ENCODE results near the gene ACAT1.
"Not testable (repeated sequence)": the region's sequence is repeated elsewhere in the genome, so short reads cannot be mapped to it uniquely, and the experiment has no call there.

- TF ChIP-seq CTCF (IDR thresholded peaks at IDR 0.05; ENCODE audit: poor library complexity, severe bottlenecking); SMC3 (conservative IDR thresholded peaks at IDR 0.05; ENCODE audit: poor library complexity); TAF1 (IDR thresholded peaks at IDR 0.05; ENCODE audit: low read depth); EZH2 (IDR thresholded peaks at IDR 0.05; ENCODE audit: borderline replicate concordance, insufficient read depth, low read length, poor library complexity, severe bottlenecking); RAD21 (conservative IDR thresholded peaks at IDR 0.05); POLR2AphosphoS5 (IDR thresholded peaks at IDR 0.05); EP300 (conservative IDR thresholded peaks at IDR 0.05; ENCODE audit: poor library complexity, severe bottlenecking); REST (IDR thresholded peaks at IDR 0.05; ENCODE audit: borderline replicate concordance): not testable (repeated sequence)
Observed at GRCh38 chr11:108120936-108121273, 462 bp upstream of the ACAT1 start.

Measured in neural cell (in vitro differentiated cells).